ENCODE measurements around the gene ZYG11B. TPM values are rescaled to one million over a fixed set of nuclear protein-coding genes. Genes with fewer than 3 reads are reported as not detected.
A peak's percentile ranks its signal among the peaks of the same experiment; 100 is the strongest.

Gene ZYG11B
- total and polyA plus RNA-seq, 9 of the 15 experiments (the other 6 are each of a cell fraction or from before 2014, with no cell fraction given), result 4.9 to 22.2 (median 12.2) TPM

DNA sequence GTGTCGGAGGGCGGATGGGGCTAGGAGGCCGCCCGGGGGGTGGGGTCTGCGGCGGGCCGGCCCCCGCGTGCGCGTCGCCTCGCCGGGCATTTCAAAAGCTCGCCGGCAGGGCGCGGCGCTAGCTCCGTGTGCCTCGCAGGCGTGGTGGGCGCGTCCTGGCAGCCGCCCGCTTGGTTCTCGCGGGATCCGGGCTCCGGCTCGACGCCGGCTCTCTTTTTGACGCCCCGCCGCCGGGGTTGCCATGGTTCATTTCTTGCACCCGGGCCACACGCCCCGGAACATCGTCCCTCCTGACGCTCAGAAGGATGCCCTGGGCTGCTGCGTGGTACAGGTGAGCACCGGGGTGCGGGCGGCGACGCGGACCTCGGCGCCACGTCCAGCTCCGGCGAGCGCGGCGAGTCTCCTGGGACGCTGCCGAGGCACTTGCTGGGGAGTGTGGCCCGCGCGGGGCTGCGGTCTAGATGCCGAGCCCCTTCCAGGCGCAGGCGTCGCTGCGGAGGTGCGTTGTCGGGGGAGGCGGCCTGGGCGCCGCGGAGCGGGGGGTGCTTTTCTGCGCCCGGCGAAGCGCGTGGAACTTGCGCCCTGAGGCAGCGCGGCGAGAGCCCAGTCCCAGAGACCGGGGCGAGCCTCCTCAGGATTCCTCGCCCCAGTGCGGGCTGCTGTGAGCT lies 116.5 kb downstream of the ZYG11B start, which contains the start of gene ZYG11A (continued):
- TF ChIP-seq, protein P1, sequence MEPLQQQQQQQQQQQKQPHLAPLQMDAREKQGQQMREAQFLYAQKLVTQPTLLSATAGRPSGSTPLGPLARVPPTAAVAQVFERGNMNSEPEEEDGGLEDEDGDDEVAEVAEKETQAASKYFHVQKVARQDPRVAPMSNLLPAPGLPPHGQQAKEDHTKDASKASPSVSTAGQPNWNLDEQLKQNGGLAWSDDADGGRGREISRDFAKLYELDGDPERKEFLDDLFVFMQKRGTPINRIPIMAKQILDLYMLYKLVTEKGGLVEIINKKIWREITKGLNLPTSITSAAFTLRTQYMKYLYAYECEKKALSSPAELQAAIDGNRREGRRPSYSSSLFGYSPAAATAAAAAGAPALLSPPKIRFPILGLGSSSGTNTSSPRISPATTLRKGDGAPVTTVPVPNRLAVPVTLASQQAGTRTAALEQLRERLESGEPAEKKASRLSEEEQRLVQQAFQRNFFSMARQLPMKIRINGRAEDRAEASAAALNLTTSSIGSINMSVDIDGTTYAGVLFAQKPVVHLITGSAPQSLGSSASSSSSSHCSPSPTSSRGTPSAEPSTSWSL (CRISPR knock-in tag; IDR thresholded peaks at IDR 0.05; ENCODE audit: borderline replicate concordance), result peak; percentile 72; the same call in 1 of the 2 replicates
- no peak for TF ChIP-seq TAL1 (IDR thresholded peaks at IDR 0.05)
- TF ChIP-seq, protein P2, sequence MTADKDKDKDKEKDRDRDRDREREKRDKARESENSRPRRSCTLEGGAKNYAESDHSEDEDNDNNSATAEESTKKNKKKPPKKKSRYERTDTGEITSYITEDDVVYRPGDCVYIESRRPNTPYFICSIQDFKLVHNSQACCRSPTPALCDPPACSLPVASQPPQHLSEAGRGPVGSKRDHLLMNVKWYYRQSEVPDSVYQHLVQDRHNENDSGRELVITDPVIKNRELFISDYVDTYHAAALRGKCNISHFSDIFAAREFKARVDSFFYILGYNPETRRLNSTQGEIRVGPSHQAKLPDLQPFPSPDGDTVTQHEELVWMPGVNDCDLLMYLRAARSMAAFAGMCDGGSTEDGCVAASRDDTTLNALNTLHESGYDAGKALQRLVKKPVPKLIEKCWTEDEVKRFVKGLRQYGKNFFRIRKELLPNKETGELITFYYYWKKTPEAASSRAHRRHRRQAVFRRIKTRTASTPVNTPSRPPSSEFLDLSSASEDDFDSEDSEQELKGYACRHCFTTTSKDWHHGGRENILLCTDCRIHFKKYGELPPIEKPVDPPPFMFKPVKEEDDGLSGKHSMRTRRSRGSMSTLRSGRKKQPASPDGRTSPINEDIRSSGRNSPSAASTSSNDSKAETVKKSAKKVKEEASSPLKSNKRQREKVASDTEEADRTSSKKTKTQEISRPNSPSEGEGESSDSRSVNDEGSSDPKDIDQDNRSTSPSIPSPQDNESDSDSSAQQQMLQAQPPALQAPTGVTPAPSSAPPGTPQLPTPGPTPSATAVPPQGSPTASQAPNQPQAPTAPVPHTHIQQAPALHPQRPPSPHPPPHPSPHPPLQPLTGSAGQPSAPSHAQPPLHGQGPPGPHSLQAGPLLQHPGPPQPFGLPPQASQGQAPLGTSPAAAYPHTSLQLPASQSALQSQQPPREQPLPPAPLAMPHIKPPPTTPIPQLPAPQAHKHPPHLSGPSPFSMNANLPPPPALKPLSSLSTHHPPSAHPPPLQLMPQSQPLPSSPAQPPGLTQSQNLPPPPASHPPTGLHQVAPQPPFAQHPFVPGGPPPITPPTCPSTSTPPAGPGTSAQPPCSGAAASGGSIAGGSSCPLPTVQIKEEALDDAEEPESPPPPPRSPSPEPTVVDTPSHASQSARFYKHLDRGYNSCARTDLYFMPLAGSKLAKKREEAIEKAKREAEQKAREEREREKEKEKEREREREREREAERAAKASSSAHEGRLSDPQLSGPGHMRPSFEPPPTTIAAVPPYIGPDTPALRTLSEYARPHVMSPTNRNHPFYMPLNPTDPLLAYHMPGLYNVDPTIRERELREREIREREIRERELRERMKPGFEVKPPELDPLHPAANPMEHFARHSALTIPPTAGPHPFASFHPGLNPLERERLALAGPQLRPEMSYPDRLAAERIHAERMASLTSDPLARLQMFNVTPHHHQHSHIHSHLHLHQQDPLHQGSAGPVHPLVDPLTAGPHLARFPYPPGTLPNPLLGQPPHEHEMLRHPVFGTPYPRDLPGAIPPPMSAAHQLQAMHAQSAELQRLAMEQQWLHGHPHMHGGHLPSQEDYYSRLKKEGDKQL (CRISPR knock-in tag; IDR thresholded peaks at IDR 0.05; ENCODE audit: borderline replicate concordance), result no peak
- TF ChIP-seq ZNF184 (CRISPR knock-in tag; IDR thresholded peaks at IDR 0.05), result no peak
- TF ChIP-seq NFYB (IDR thresholded peaks at IDR 0.05; ENCODE audit: extremely low read depth, insufficient read length), result no peak
- TF ChIP-seq, protein P3, sequence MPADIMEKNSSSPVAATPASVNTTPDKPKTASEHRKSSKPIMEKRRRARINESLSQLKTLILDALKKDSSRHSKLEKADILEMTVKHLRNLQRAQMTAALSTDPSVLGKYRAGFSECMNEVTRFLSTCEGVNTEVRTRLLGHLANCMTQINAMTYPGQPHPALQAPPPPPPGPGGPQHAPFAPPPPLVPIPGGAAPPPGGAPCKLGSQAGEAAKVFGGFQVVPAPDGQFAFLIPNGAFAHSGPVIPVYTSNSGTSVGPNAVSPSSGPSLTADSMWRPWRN (IDR thresholded peaks at IDR 0.05; ENCODE audit: low read depth), result no peak
- TF ChIP-seq ZNF316 (IDR thresholded peaks at IDR 0.05), result no peak
- no peak for TF ChIP-seq EZH2 (IDR thresholded peaks at IDR 0.05; ENCODE audit: borderline replicate concordance, low read depth, low read length)
- TF ChIP-seq, protein P4, sequence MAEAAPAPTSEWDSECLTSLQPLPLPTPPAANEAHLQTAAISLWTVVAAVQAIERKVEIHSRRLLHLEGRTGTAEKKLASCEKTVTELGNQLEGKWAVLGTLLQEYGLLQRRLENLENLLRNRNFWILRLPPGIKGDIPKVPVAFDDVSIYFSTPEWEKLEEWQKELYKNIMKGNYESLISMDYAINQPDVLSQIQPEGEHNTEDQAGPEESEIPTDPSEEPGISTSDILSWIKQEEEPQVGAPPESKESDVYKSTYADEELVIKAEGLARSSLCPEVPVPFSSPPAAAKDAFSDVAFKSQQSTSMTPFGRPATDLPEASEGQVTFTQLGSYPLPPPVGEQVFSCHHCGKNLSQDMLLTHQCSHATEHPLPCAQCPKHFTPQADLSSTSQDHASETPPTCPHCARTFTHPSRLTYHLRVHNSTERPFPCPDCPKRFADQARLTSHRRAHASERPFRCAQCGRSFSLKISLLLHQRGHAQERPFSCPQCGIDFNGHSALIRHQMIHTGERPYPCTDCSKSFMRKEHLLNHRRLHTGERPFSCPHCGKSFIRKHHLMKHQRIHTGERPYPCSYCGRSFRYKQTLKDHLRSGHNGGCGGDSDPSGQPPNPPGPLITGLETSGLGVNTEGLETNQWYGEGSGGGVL (CRISPR knock-in tag; IDR thresholded peaks at IDR 0.05), result no peak
- TF ChIP-seq, protein P5, sequence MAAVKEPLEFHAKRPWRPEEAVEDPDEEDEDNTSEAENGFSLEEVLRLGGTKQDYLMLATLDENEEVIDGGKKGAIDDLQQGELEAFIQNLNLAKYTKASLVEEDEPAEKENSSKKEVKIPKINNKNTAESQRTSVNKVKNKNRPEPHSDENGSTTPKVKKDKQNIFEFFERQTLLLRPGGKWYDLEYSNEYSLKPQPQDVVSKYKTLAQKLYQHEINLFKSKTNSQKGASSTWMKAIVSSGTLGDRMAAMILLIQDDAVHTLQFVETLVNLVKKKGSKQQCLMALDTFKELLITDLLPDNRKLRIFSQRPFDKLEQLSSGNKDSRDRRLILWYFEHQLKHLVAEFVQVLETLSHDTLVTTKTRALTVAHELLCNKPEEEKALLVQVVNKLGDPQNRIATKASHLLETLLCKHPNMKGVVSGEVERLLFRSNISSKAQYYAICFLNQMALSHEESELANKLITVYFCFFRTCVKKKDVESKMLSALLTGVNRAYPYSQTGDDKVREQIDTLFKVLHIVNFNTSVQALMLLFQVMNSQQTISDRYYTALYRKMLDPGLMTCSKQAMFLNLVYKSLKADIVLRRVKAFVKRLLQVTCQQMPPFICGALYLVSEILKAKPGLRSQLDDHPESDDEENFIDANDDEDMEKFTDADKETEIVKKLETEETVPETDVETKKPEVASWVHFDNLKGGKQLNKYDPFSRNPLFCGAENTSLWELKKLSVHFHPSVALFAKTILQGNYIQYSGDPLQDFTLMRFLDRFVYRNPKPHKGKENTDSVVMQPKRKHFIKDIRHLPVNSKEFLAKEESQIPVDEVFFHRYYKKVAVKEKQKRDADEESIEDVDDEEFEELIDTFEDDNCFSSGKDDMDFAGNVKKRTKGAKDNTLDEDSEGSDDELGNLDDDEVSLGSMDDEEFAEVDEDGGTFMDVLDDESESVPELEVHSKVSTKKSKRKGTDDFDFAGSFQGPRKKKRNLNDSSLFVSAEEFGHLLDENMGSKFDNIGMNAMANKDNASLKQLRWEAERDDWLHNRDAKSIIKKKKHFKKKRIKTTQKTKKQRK (IDR thresholded peaks at IDR 0.05; ENCODE audit: borderline replicate concordance, low read depth, low read length), result no peak
- no peak for TF ChIP-seq ILF3 (IDR thresholded peaks at IDR 0.05; ENCODE audit: borderline replicate concordance)
- TF ChIP-seq ZNF217 (CRISPR knock-in tag; IDR thresholded peaks at IDR 0.05), result no peak
- 0 out of 2 replicates have a peak, but pooled peaks have one; percentile 11 for TF ChIP-seq NCOR1 (IDR thresholded peaks at IDR 0.05)

All from K562 (cell line).